ENCODE measurements around the gene VSIG1.

DNA sequence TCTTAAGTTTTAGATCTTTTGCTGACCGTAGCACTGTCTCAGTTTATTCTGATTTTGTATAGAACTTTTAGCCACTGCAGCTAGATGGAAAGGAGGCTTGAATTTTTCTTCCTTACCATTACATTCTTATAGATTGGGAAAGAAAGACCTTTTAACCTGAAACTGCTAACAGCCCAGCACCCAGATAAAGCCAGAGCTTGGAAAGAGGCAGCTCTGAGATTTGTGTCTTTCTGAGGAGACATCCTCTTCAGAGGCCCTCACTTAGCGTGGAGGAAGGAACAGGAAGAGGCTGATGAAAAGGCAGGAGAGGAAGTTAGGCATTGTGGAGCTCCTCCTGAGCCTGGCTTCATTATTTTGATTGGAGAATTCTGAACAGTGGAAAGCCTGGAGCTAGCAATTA is 81.8 kb downstream of the VSIG1 start:
- TF ChIP-seq, protein P1, sequence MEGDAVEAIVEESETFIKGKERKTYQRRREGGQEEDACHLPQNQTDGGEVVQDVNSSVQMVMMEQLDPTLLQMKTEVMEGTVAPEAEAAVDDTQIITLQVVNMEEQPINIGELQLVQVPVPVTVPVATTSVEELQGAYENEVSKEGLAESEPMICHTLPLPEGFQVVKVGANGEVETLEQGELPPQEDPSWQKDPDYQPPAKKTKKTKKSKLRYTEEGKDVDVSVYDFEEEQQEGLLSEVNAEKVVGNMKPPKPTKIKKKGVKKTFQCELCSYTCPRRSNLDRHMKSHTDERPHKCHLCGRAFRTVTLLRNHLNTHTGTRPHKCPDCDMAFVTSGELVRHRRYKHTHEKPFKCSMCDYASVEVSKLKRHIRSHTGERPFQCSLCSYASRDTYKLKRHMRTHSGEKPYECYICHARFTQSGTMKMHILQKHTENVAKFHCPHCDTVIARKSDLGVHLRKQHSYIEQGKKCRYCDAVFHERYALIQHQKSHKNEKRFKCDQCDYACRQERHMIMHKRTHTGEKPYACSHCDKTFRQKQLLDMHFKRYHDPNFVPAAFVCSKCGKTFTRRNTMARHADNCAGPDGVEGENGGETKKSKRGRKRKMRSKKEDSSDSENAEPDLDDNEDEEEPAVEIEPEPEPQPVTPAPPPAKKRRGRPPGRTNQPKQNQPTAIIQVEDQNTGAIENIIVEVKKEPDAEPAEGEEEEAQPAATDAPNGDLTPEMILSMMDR (IDR thresholded peaks at IDR 0.05; ENCODE audit: control extremely low read depth in 1 of 3, insufficient read depth in 1 of 3, low read depth in 1 of 3, low read length in 3 of 3): no peak
- TF ChIP-seq EZH2 (IDR thresholded peaks at IDR 0.05; ENCODE audit: low read depth, low read length, severe bottlenecking) (no peak), POLR2A (IDR thresholded peaks at IDR 0.05; ENCODE audit: control extremely low read depth in 1 of 2, low read depth in 2 of 2, low read length in 2 of 2) (no peak), EGR1 (IDR thresholded peaks at IDR 0.05; ENCODE audit: borderline replicate concordance, low read depth, low read length) (no peak), SIN3A (conservative IDR thresholded peaks at IDR 0.05 in 1 of 2, IDR thresholded peaks at IDR 0.05 in 1 of 2; ENCODE audit: low read depth in 1 of 2, low read length in 2 of 2) (no peak), ZNF274 (IDR thresholded peaks at IDR 0.05; ENCODE audit: borderline replicate concordance, extremely low read depth, low read length) (no peak), RAD21 (IDR thresholded peaks at IDR 0.05 in 1 of 2, conservative IDR thresholded peaks at IDR 0.05 in 1 of 2; ENCODE audit: low read depth in 2 of 2, low read length in 2 of 2) (no peak)
- TF ChIP-seq, protein P2, sequence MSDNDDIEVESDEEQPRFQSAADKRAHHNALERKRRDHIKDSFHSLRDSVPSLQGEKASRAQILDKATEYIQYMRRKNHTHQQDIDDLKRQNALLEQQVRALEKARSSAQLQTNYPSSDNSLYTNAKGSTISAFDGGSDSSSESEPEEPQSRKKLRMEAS (IDR thresholded peaks at IDR 0.05): no peak
